Fibroblast of lung (primary cell): Measurements from ENCODE around the gene VGLL4. TPM values are rescaled to one million over a fixed set of nuclear protein-coding genes. Genes with fewer than 3 reads are reported as not detected.

Experiments used
- DNase-seq, 2 donors: peaks; one replicate each; pipeline versions ENCODE4 v3.0.0 to v3.0.0-alpha.2; 2010; ENCODE audit warnings: low read depth in 2 of 2
- H2AFZ ChIP-seq: 2 replicates; pipeline ENCODE4 v1.5.1; 2012; ENCODE audit warnings: low read length, control low read depth, inconsistent platforms
- H3K27ac ChIP-seq: 2 replicates; pipeline ENCODE4 v1.5.1; 2011; ENCODE audit warnings: low read length, control low read depth; ENCODE audit not compliant: insufficient read depth
- H3K27me3 ChIP-seq: 2 replicates; pipeline ENCODE4 v1.5.1; 2011; ENCODE audit warnings: mild to moderate bottlenecking, low read length; ENCODE audit not compliant: control insufficient read depth, insufficient read depth
- H3K36me3 ChIP-seq: 2 replicates; pipeline ENCODE4 v1.5.1; 2011; ENCODE audit warnings: low read length; ENCODE audit not compliant: control insufficient read depth, insufficient read depth
- H3K4me1 ChIP-seq: 2 replicates; pipeline ENCODE4 v1.5.1; 2011; ENCODE audit warnings: low read length; ENCODE audit not compliant: control insufficient read depth, insufficient read depth; ENCODE audit errors: extremely low read depth
- H3K4me2 ChIP-seq: 2 replicates; pipeline ENCODE4 v1.5.1; 2011; ENCODE audit warnings: low read length, control low read depth; ENCODE audit not compliant: insufficient read depth; ENCODE audit errors: extremely low read depth
- H3K4me3 ChIP-seq, 4 experiments: fragments of 200-600 bp in 1 of 4; sonication (generic) in 1 of 4; replicated peaks in 1 of 4; 2 replicates each; pipeline ENCODE4 v1.5.1; 2011 to 2016; ENCODE audit warnings: low read length in 4 of 4, low read depth in 3 of 4, mild to moderate bottlenecking in 3 of 4, control low read depth in 2 of 4, inconsistent platforms in 1 of 4, mixed read lengths in 1 of 4; ENCODE audit not compliant: insufficient read depth in 1 of 4; ENCODE audit errors: control extremely low read depth in 1 of 4
- H3K79me2 ChIP-seq: 2 replicates; pipeline ENCODE4 v1.5.1; 2012; ENCODE audit warnings: mild to moderate bottlenecking, low read length, inconsistent platforms; ENCODE audit not compliant: control insufficient read depth, insufficient read depth
- H3K9ac ChIP-seq: 2 replicates; pipeline ENCODE4 v1.5.1; 2011; ENCODE audit warnings: mild to moderate bottlenecking, low read length, control low read depth; ENCODE audit not compliant: insufficient read depth
- H3K9me3 ChIP-seq: 2 replicates; pipeline ENCODE4 v1.5.1; 2012; ENCODE audit warnings: low read depth, low read length; ENCODE audit not compliant: control insufficient read depth, insufficient read depth
- H4K20me1 ChIP-seq: 2 replicates; pipeline ENCODE4 v1.5.1; 2011; ENCODE audit warnings: low read length; ENCODE audit not compliant: control insufficient read depth, insufficient read depth; ENCODE audit errors: extremely low read depth
- CTCF ChIP-seq, 2 donors: IDR thresholded peaks in 1 of 2; conservative IDR thresholded peaks in 1 of 2; 1 replicate in 1 of 2; 2 replicates in 1 of 2; pipeline ENCODE4 v1.5.1; 2011 to 2012; ENCODE audit warnings: low read length in 2 of 2, control low read depth in 1 of 2, inconsistent platforms in 1 of 2, low read depth in 1 of 2, mild to moderate bottlenecking in 1 of 2
- EZH2 ChIP-seq: IDR thresholded peaks from 2 replicates; pipeline ENCODE4 v1.5.1; 2012; ENCODE audit warnings: low read length, control low read depth, mild to moderate bottlenecking; ENCODE audit errors: missing control alignments
- polyA plus RNA-seq, 2 donors: library from polyadenylated mRNA; depleted of rRNA in 1 of 2; stranded (reverse) in 1 of 2; unstranded in 1 of 2; fragments of >200 nt; gene quantifications; 2 replicates each; pipeline ENCODE4 v1.2.1, GENCODE V29; 2011 to 2012; ENCODE audit warnings: missing spikeins in 1 of 2
- total RNA-seq: library from RNA; depleted of rRNA; stranded (reverse); fragments of >200 nt; gene quantifications from 2 replicates; pipeline ENCODE4 v1.2.1, GENCODE V29; 2014

VGLL4 gene
- total and polyA plus RNA-seq, 2 donors (not counting 1 experiment from before 2014, with no cell fraction given), result 18.4 to 34.7 TPM

GRCh38 chr3:11643201-11643603, 513 bp downstream of the VGLL4 start:
- H4K20me1 ChIP-seq, result no peaks in the 10 kb centered on the region
- no peak overlapping the region for H2AFZ ChIP-seq
- H3K27me3 ChIP-seq, result no peaks in the 10 kb centered on the region
- DNase-seq, result no peak
- H3K4me2 ChIP-seq, result peak overlapping the region; percentile 49
- peak overlapping the region; percentile 89 for H3K27ac ChIP-seq
- H3K4me1 ChIP-seq, result peaks cover 6% of the 10 kb centered on the region
- peak overlapping the region; percentile 70 for H3K9ac ChIP-seq
- H3K79me2 ChIP-seq, result peaks cover 40% of the 10 kb centered on the region
- H3K4me3 ChIP-seq, result peak overlapping the region; percentile 62 to 89 (median 78)
- no peak for TF ChIP-seq CTCF (conservative IDR thresholded peaks at IDR 0.05 in 1 of 2, IDR thresholded peaks at IDR 0.05 in 1 of 2; ENCODE audit: low read depth in 1 of 2, low read length in 2 of 2)
- TF ChIP-seq EZH2, result no peak
- H3K36me3 ChIP-seq, result no peaks in the 10 kb centered on the region
- H3K9me3 ChIP-seq, result no peaks in the 10 kb centered on the region

- H3K4me2 ChIP-seq, result peak overlapping the region; percentile 29
- H3K9me3 ChIP-seq, result no peaks in the 10 kb centered on the region
- DNase-seq, result peak; percentile 81 to 86
- H3K9ac ChIP-seq, result peak overlapping the region; percentile 70
- H2AFZ ChIP-seq, result no peak overlapping the region
- H3K36me3 ChIP-seq, result no peaks in the 10 kb centered on the region
- peaks cover 46% of the 10 kb centered on the region for H3K79me2 ChIP-seq
- no peaks in the 10 kb centered on the region for H3K27me3 ChIP-seq
- H4K20me1 ChIP-seq, result no peaks in the 10 kb centered on the region
- H3K27ac ChIP-seq, result peak overlapping the region; percentile 89
- H3K4me1 ChIP-seq, result peaks cover 6% of the 10 kb centered on the region
- H3K4me3 ChIP-seq, result peak overlapping the region; percentile 62 to 89 (median 78)
- TF ChIP-seq EZH2, result no peak
- no peak for TF ChIP-seq CTCF (conservative IDR thresholded peaks at IDR 0.05 in 1 of 2, IDR thresholded peaks at IDR 0.05 in 1 of 2; ENCODE audit: low read depth in 1 of 2, low read length in 2 of 2)
These were observed 1.1 kb downstream of the VGLL4 start for GRCh38 chr3:11642431-11643191.

- Histone ChIP-seq H2AFZ (no peak overlapping the region), H3K9me3 (no peaks in the 10 kb centered on the region), H3K9ac (peak overlapping the region; percentile 70), H3K36me3 (no peaks in the 10 kb centered on the region), H3K79me2 (peaks cover 53% of the 10 kb centered on the region), H3K27me3 (no peaks in the 10 kb centered on the region), H3K4me3 (peak overlapping the region; percentile 62 to 89 (median 78)), H3K27ac (peak overlapping the region; percentile 89), H3K4me2 (peak overlapping the region; percentile 29), H4K20me1 (no peaks in the 10 kb centered on the region), H3K4me1 (peaks cover 8% of the 10 kb centered on the region)
- DNase-seq, result peak; percentile 69 to 74
- TF ChIP-seq CTCF (conservative IDR thresholded peaks at IDR 0.05 in 1 of 2, IDR thresholded peaks at IDR 0.05 in 1 of 2; ENCODE audit: low read depth in 1 of 2, low read length in 2 of 2), result no peak
- TF ChIP-seq EZH2, result no peak
These were observed 1.9 kb downstream of the VGLL4 start for GRCh38 chr3:11641683-11642430.
